GM21576 (cell line): Measurements from ENCODE around the gene PDZK1.
A peak's percentile ranks its signal among the peaks of the same experiment; 100 is the strongest.
"Not testable (repeated sequence)": the region's sequence is repeated elsewhere in the genome, so short reads cannot be mapped to it uniquely, and the experiment has no call there.

Source experiments
- ATAC-seq: cut with Tn5 transposase; IDR thresholded peaks from one replicate; pipeline ENCODE4 v1.9.1; 2021; ENCODE audit warnings: mild to moderate bottlenecking, moderate library complexity; ENCODE audit not compliant: unreplicated experiment

PDZK1 gene

DNA sequence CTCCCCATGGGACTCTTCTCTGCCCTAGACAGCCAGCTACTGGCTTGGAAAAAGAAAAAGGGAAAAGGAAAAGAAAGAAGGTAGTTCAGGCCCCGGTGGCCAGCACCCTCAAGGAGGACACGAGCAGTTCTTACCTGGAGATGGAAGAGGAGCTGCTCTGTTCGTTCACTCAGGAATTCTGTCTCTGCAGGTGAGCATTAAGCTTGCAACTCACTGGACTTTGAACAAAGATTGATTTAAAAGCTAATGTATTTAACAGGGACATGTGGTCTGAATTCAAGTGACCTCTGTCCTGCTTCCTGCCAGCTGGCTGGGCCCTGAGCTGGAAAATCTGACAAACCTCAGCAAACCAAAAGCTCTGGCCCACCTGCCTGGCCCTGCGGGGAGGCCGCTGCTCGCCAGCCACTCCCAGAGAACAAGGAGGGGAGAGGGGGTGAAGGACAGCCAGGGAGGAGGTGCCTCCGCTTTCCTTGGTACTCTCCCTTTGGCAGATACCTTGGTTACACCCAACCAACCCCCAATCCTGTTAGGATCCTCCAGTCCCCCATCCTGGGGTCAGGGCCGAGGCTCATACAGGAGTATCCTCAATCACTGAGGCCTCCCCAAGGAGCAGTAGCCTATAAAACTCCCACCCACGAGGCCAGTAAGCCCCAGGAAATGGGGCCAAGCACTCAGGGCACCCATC is at the start of gene PDZK1:
PDZK1 (minus strand) TSS at position 186 of the 685 bp plus-strand sequence. CDS start 19,347 bp downstream, outside the sequence.
- no peak for ATAC-seq

DNA sequence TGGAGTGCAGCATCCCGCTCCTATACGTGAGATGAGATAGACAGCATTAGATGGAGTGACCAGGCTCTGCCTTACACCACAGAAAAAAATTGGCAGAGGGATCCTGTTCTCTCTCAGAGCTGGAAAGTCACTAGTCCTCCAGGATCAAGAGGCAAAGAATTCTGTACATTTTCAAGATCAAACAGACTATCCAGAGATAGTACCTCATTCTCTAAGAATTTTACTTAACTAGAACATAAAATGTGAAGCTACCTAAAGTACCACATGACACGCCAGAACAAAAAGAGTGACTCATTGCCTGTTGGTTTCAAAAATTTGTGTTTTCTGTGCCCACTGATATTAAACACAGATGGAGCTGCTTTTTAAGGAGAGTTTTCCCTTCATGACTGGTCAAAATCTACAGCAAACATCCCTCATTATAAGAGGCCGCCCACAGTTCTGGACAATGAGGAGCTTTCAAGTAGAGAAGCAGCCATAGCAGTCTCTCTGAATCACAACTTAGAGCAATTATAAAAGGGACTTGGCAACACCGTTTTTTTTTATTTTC is 44.4 kb upstream of the PDZK1 start:
- ATAC-seq, result no peak

DNA sequence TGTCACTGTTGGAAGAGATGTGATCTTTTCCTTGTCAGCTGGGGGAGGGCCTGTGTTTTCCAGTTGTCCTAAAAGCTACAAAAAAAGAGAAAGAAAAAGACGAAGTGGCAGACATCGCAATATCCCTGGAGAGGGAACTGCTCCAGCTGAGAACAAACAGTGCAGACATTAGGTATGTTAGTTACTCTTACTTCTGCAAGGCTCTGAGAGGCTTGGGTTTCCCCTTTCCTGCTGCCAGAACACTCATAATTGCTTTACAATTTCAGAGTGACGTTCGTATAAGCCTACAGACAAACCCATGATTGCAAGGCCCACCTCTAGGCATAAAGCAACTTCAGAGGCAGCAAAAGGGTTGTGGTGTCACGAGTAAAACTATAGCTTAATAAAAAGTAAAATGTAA is 43.3 kb upstream of the PDZK1 start:
- no peak for ATAC-seq

DNA sequence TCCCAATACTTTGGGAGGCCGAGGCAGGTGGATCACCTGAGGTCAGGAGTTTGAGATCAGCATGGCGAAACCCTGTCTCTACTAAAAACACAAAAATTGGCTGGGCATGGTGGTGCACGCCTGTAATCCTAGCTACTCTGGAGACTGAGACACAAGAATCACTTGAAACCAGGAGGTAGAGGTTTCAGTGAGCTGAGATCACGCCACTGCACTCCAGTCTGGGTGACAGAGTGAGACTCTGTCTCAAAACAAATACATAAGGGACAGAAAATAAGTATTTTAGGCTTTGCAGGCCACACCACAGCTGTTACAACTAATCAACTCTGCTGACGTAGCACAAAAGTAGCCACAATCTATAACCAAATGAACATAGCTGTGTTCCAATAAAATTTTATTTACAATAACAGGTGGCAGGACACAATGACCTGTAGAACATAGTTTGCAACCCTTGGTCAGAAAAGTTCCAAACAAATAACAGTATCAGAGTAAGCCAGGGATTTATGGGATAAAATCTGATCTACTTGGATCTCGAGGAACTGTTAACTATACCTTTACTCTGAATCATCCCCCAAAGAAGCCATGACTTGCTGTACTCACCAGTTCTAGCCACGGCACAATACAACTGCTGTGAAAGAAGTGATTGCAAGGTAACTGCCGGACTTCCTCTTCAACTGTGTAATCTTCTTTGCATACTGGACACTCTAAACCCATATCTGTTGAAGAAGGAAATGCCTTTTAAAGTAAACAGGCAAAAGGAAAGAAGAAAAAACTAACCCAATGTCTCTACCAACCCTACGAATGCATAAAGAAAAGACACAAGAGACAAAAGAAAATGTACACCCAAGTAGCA is 40.5 kb upstream of the PDZK1 start:
- ATAC-seq, result no peak

DNA sequence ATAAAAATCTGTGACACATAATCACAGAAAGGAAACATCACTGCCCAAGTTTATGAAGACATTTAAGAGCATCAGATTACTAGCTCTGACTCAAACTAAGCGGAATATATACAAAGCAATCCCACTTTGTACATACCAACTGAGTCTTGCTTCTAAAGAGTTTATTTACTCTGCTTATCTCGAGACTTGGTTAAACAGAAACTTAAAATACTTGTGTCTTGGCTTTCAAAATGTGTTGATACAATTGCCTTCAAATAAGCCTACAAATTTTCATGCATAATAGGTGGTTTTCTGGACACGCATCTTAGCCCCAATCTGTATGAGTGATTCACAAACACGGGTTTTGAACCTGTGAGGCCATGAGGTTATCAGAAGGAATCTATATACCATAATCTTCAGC is 33.1 kb upstream of the PDZK1 start:
- no peak for ATAC-seq

DNA sequence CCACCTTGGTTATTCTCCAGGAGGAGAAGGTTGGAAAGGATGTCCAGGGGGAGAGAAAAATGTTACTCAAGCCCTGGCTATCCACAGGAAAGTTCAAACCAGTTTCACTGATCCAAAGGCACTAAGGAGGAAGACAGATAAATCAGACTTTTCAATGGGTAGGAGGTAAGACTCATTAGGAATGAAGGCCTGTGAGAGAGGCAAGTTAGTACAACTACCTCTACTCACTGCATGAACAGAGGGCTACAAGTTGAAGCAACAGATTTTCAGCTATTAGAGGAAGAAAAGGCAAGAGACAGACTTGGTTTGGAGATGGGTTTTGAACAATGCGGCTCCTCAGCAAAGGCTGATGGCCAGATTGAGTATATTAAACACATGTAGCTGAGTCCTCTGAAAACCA is 29.0 kb upstream of the PDZK1 start:
- no peak for ATAC-seq

DNA sequence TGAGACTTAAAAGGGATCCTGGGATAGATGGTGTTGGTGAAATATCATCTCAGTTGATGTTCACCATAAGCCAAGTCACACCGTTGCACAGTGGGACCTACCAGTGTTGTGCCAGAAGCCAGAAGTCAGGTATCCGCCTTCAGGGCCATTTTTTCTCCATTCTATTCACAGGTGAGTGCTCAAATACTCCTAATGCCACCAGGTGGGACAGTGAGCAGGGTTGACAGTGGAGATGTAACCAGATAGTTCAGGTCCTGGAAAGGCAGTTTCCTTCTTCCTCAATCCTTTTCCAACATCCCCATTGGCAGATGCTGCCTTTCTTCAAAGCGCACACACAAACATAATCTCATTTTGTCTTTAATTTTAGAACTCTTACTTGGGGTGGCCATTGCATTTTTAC is 23.7 kb upstream of the PDZK1 start:
- ATAC-seq, result no peak

DNA sequence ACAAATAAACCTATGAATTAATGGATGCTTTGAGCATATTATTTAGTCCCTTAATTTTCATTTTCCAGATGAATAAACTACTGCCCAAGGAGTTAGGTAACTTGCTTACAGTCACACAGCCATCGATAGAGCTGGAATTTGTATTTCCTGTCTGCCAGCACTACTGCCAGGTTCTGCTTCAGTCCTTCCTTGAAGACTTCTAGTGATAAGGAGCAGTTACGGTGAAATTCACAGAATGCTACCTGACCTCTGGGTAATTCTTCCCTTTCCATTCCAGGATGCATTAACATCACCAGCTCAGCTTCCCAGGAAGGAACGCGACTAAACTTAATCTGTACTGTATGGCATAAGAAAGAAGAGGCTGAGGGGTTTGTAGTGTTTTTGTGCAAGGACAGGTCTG is 23.3 kb upstream of the PDZK1 start:
- ATAC-seq, result no peak

DNA sequence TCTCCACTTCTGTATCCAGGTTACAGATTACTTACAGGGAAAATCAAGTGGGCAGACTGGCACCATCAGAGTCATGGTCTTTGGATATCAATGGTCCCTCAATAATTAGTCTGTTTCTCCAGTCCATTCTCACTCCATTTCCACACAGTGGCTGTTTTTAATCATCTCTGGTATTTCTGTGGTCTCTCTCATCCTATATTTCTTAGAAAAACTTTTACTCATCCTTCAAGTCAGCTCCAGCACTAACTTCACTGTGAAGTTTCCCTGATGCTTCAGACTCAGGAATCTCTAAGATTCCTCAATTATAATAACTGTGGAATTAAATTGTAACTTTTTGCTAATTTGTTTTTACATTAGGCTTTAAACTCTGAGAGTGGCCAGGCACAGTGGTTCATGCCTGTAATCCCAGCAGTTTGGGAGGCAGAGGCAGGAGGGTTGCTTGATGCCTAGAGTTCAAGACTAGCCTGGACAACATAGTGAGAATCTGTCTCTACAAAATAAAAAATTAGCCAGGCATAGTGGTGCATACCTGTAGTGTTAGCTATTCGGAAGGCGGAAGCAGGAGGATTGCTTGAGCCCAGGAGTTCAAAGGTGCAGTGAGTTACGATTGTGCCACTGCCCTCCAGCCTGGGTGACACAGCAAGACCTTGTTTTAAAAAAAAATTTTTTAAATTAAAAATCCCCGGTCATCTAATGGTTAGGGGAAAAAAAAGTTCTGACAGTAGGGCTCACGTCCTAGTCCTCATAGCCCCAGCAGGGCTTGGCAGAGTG is 22.7 kb upstream of the PDZK1 start:
- no peak for ATAC-seq

DNA sequence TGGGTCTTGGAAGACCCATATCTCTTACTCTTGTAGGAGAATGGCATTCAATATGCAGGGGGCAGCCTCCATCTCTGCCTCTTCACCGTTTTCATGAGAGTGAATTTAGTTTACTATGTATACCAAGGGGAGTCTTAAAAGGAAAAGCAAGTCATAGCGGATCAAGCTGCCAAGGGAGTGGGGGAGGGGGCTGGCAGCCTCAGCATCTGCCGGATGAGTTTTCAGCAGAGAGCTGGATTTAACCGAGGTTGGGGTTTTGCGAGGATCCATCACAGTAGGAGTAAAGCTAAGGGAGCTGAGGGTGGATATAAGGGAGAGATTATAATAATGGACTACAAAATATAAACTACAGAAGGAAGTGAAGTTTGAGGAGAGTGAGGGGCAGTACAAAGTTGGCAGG is 22.0 kb upstream of the PDZK1 start:
- no peak for ATAC-seq

DNA sequence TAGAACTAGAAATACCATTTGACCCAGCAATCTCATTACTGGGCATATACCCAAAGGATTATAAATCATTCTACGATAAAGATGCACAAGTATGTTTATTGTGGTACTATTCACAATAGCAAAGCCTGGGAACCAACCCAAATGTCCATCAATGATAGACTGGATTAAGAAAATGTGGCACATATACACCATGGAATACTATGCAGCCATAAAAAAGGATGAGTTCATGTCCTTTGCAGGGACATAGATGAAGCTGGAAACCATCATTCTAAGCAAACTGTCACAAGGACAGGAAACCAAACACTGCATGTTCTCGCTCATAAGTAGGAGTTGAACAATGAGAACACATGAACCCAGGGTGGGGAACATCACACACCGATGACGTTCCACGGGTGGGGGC is 19.0 kb upstream of the PDZK1 start:
- ATAC-seq, result not testable (repeated sequence)

DNA sequence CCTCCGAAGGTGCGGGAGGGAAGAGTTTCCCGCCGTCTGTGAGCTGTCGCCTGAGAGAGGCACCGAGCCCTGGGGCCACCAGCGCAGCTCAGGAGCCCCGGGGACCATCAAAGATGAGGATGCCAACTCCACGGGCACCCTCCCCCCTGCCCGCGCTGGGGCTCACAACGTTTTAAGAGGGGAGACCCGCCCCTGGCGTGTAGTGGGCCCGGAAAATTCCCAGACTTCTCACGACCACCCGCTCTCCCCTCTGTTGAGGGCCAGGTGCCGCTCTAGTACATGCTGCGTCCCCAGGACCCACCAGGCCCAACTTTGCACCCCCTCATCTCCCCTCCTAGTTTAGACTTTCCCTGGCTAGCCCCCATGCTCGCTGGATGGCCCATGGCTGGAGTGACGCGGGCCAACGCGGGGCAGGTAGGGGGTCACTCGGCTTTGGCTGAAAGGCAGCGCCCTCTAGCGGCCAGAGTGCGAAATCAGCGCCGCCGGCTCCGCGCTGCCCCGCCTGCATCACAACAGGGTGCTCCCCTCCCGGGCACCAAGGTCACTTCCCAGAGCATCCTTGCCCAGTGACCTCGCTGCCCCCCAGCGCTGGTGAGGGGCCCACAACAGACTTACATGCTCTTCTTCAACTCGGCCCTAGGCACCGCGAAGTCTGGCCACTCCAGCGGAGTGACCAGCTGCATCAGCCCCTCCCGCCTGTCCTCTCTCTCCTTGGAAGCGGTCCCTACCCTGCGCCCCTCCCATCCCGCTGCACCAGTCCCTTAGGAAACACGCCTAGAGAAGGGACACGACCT is 13.9 kb upstream of the PDZK1 start:
- peak; percentile 66 for ATAC-seq

DNA sequence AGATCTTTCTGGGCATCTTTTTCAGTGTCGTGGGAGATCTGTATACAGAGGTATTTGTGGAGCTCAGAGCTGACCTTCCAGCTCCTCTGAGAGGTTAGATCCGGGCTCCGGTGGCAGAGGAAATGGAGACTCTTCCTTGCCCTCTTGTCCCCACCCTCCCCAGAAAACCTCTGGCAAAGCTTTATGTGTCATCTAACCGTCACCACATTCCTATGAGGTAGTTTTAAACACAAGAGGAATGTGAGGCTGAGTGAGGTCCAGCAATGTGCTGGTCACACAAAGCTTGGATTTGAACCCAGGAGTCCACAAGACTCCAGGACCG is 13.3 kb upstream of the PDZK1 start:
- ATAC-seq, result no peak

DNA sequence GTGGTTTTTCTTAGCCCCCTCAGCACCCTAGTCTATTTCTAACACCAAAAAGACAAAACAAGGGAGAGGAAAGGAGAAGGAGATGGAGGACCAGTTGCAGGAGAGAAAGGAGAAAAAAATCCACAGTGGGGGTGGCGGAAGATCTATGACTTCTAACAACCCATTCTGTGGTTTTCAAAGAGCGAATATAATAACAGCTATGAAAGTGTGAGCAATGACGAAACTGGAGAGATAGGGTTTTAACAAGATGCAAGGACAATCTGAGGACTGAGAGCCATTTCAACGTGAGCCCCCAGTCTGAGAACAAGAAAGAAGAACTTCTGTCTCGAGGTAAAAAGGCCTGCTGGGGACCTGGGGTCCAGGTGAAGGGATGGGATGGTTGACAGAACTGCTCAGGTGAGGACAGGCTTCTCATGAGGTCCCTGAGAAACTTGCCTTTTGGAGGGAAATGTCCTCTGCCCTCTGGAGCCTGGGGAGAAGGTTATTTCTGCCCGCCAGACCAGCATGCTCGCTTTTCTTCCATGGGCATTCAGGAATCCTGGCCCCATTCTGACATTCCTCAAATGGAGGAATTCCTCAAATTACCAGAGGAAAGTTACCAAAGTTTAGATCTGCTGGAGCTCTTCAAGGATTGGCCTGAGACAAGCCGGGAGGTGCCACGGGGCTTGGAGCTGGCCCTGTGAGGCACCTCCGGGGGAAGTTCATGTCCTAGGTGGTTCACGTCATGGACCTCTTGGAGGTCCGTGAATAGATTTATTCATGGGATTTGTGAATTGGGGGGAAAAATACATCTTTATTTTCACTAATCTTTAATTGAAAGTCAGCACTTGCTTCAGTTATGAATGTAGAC is 12.3 kb upstream of the PDZK1 start, which contains the start of gene CD160:
CD160 (plus strand) TSS at position 270 of the 850 bp plus-strand sequence. CDS start 8,829 bp downstream, outside the sequence.
- no peak for ATAC-seq

DNA sequence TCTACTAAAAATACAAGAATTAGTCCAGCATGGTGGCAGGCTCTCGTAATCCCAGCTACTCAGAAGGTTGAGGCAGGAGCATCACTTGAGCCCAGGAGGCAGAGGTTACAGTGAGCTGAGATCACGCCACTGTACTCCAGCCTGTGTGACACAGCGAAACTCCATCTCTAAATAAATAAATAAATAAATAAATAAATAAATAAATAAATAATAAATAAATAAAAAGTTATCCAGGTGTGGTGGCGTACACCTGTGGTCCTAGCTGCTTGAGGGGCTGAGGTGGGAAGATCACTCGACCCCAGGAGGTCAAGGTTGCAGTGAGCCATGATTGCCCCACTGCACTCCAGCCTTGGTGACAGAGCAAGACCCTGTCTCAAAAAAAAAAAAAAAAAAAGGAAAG is 11.3 kb upstream of the PDZK1 start:
- ATAC-seq, result not testable (repeated sequence)

DNA sequence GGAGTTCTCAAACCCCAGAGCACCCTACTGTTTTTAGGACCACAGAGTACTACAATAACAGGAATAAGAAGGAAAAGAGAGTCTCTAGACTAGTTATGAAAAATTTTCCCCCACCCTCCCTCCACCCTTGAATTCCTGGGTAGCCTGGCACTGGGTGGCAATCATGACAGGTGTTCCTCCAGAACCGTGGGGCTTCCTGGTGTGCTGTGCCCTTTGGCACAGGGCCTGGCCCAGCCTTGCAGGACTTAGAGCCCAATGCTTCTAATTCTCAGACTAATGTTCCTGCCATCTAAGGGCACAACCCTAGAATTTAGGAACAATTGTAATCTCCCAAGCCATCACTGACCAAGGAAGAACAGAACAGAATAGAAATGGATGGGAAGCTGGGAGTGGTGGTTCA is 10.7 kb upstream of the PDZK1 start:
- ATAC-seq, result no peak

DNA sequence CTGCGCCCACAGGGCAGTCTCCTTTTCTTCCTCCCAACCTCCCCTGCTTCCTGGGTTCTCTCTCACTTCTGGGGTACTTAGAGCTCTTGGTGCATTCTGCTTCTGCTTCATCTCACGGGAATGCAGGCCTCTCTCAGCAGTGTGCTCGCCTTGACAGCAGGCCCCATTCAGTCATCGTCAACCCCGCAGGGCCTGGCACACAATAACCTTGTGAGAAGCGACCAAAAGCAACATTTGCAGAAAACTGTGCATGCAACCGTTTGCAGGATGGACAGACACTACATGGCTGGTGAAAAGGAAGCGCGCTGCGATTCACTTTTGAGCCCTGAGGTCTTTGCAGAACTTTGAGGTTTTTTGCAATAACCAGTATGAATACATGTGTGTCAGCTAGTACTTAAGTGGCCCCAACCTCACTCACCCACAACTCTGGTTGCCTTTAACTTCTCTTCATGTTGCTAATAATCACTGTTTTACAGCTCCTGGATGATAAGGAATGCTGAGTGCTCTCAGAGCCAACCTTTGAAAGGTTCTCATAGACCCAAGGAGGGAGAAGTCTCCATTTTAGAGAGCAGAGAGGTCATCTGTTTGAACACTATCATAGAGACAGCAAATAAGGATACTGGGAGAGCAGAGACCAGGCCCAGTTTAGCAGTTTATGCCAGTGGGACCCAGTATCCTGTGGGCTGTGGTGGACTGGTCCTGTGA is 9.6 kb upstream of the PDZK1 start:
- no peak for ATAC-seq

DNA sequence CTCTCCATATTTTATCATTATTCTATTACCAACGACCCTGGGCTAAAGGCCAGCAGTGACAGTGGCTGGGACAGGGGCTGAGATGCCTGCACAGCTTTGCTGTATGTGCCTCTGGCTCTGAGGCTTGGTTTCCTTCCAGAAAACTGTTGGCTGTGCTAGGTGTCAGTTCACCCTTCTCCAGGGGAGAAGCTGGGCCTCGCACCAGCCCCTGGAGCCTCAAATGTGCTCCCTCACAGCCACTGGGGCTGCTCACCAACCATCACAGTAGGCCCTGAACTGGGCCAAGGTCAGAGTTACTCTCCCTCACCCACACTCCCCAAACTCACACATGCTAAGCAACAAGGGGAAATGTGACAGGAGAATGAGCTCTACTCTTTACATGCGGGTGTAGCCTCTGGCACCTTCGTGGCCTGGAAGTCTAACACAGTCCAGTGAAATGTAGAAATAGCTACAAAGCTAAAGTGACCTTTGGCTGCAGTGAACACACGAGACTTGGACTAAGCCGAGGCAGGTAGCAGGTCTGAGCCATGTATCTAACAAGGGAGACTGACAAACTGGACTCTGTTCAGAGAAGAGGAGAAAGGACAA is 7.5 kb upstream of the PDZK1 start:
- no peak for ATAC-seq

DNA sequence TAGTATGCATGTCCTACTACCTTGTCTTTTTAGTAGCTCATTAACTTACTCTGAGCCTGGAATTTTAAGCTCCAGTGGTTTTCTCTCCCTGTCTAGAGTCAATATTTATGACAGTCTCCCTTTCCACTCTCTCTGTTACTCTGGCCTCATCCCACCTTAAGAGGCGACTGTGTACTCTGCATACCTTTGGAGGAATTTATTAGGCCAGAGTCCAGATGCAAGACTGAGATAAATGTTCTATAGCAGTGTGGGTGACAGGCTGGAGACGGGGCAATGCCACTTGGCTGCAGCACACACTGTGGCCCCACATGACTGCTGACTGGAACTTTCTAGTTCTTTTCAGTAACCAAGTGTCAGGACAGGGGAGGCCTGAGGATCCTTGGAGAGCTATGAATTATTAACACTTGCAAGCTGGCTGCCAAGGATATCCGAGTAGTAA is 4.1 kb upstream of the PDZK1 start:
- no peak for ATAC-seq
